ENCODE data around the gene CETN1.

Gene CETN1

DNA sequence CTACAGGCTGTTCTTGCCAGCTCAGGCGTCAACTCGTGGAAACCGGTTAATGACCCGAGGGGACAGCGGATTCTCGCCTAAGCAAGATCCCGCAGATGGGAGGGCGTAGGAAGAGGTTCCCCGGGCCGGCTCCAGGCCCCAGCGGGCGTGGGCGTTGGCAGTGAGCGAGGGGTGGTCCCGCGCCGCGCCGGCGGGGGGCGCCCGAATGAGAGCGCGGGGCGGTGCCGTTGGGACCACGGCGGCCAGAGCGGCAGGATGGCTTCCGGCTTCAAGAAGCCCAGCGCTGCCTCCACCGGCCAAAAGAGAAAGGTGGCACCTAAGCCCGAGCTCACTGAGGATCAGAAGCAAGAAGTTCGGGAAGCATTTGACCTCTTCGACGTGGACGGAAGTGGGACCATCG is at the start of gene CETN1:
Gene CETN1, plus strand, starts transcription at position 227 of the 400 bp plus-strand sequence. Its CDS starts 29 bp downstream, at position 256.
- DNase-seq (ENCODE audit: low read depth in 2 of 2): no peak

DNA sequence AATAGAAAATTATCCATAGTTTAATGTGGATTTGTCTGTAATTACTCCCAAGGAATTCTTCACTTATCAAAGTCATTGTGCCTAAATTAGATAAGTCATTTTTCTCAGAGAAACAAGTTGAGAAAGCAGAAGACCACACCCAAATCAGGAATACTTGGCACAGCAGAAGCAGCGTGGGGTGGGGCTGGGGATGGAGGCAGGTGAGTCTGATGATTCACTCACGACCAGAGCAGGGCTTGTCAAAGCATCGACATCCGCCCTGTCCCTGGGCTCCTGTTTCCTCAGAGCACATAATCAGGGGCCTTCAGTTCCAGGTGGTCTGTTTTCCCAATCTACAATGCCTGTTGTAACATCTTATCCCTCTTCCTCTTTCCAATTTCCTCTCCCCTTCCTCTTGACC is 48.2 kb upstream of the CETN1 start:
- no peak for DNase-seq (ENCODE audit: low read depth in 2 of 2)

DNA sequence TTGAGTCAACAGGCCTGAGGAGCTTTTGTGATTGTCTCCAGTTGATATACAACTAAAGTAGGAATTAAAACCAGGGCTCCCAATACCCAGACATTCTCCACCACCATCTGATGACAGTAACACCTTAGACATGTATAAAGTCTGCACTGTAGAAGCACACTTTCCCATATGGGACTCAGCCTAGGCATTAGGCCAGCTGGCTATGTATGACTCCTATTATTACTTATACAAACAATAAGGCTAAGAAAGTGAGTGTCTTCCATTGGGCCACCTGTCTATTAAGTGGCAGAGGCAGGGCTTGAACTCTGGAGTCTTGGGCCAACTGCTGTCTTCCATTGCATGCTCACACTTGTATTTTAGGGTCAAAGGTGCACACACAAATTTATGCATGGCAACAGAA is 47.5 kb upstream of the CETN1 start:
- DNase-seq (ENCODE audit: low read depth in 2 of 2): no peak

DNA sequence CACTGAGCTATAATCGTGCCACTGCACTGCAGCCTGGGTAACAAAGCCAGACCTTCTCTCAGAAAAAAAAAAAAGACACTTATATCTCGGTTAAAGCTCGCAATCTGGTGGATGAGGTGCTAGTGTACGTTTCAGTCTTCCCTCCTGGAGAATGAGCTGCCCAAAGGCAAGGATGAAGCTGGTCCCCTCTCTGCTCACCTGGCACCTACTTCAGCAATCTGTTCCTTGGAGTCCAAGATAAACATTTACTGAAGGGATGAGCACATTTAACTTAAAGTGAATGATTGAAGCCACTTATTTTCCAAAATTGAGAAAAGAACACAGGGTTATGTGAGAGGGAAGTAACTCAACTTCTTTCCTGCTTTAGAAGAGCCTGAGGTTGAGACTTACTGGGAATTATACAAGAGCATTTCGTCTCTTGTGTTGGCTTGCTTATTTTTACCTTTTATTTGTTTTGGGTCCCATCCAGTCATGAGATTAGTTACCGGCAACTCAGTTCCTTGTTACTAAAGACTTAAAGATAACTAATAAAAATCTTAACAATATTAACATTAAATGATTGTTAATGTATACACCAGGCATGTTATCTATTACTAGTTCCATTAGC is 46.1 kb upstream of the CETN1 start:
- DNase-seq (ENCODE audit: low read depth in 2 of 2): no peak

DNA sequence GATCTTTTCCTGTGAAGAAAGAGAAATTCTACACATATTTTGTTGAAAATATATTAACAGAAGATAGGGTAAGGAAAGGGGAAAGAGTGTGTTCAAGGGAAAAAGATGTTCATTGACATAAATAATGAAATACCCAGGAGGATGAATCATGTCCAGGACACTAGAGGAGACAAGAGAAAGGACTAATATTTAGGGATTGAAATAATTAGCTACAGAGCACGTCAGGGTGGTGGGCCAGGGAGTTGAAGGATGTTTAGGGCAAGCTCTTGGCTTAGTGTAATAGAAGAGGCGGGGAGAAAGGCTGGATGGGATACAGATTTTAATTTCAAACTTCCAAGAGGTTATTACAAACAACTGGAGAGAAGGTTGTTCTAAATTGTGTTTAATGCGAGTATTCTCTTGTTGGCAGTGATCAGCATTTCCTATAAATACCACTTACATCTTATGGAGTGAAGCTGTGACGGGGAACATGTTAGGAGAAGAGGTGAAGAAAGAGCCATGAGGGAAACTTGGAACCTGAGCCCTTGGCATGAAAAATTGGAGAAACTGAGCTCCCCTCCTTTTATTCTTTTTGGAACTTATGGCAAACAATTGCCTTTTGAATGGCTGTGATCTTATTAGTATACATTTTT is 36.6 kb upstream of the CETN1 start:
- no peak for DNase-seq (ENCODE audit: low read depth in 2 of 2)

DNA sequence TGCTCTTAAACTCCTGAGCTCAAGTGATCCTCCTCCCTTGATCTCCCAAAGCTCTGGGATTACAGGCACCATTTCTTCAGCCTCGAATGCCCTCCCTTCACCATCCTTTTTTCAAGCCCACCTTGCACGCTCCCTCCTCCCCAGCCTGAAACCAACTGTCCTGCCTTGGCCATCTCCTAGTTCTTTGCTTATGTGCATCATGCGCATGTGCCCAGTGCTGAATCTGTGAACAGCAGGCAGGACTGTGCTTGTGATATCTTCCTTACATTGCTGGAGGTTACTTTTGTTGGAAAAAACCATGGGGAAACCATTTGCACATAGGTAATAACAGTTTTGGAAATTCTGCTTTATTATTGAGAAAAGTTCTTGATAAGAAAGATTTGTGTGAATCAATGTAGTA is 30.2 kb upstream of the CETN1 start:
- DNase-seq (ENCODE audit: low read depth in 2 of 2): no peak

DNA sequence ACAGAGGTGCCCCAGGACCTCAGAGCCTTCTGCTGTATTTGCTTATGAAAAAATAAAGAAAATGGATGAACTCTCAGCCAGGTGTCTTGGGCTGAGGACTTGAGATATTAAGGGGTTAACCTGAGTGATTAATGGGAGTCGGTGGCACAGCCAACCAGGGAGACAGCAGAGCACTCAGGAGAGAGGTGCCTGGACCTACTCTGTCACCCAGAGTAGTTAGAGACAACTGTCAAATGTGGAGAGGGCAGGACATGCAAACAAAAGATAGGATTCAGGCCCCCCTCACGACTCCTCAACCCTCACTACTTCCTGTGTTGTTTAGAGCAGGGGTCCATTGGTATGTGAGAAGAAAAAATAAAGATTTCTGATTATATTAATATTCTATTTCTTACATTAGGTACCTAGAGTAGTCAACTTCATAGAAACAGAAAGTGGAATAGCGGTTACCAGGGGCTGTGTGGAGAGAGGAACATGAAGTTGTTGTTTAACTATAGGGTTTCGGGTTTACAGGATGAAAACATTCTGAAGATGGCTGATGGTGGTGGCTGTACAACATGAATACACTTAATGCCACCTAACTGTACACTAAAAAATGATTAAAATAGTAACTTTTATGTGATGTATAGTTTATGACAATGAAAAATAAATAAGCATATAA is 28.6 kb upstream of the CETN1 start:
- no peak for DNase-seq (ENCODE audit: low read depth in 2 of 2)

DNA sequence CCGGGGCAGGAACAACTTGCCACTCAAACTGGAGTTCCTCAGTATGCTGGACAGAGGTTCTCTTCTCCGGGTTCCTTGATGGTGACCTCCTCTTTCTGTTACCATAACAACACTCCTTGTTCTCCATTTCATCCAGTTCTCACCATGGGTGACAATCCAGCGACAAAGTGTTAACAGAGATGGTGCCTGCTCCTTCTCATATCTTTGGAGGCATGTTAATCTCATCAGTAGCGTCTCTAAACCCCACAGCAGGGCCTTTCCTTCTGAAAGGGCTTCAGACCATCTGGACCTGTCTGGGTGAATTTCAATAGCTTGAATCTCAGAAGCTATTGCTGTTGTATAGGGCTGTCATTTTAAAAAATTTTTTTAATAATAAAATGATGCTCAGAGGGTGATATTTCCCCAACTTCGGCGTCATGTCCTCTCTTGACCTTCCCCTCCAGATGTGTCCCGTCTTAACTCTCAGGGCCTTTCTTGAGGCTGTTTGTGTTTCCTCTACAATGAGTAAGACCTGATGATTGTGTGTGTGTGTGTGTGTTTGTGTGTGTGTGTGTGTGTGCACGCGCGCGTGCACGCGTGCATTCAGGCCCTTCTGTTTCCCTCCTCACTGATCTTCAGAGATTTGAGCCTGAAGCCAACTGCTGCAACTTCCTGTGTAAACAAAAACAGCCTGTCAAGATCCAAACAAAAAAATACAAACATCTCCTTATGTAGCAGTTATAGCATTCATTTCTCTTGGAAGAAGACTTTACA is 24.3 kb upstream of the CETN1 start:
- DNase-seq (ENCODE audit: low read depth in 2 of 2): no peak

DNA sequence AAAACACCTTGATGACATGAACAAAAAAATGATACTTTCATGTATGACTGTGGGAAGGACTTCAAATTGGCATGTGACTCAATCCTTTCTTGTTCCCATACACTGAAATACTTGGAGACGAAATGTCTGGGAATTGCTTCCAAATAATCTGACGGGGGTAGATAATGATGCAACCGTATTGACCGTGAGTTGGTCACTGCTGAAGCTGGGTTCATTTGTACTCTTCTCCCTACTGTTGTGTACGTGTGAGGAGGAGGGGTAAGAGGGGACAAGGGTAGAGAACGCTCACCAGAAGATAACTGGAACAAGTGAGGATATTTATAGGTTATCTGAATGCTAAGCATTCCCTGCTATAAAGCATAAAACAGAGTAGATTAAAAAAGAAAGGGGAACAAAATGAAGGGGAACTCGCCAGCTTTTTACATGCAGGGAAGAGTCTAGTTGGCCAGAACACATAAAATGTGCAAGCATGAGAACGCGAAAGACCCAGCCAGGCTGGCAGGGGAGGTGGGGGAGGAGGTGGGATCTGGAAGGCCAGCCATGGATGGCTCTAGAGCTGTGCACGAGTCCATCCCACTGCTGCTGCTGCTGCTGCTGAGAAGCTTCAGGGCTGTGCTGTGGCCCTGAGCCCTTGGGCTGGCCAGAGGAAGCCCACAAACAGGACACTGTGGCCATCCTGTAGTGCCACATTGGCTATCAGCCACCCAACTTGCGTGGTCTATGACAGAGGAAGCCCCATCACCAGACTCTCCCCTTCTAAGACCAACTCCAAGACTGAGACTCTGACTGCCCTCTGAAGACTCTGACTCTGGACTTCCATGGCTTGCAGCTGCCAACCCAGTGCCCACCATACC is 15.2 kb upstream of the CETN1 start:
- DNase-seq (ENCODE audit: low read depth in 2 of 2): no peak

DNA sequence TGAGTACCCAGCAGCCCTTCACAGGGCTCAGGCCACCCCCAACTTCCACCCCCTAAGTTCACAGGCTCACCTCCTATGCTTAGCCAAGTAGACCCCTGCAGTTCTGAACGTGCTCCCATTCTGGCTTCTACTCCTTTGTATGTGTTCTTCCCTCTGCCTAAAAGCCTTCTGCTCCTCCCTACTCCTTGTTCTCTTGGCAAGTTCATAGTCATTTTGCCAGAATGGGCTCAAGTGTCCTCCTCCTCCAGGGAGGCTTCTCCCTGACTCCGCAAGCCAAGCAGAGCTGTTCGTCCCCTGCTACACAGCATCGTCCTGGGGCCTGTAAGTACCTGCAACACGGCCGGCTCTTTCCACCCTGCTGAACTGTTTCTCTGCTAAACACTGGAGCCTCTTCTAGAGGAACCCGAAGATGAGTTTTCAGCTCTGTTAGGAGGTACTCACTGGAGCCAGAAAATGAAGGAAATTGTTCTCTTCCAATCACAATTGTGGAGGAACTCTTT is 14.6 kb upstream of the CETN1 start:
- no peak for DNase-seq (ENCODE audit: low read depth in 2 of 2)

DNA sequence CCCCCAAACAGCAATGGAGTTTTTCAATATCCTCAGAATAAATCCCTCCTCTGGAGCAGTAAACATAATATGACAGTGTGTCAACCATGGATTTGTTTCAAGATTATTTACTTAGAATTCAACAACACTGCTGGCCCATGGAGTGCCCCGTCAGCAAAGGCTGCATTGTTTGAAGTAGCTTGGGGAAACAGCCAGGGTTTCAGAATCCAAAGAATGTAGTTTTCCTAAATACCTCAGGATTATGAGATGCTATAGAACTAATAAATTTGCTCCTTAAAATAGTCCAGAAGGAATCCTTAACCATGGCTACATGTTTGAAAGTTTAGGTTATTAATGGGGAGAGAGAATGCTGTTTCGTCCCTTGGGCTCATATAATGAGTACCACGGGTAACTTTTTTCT is 13.1 kb upstream of the CETN1 start:
- no peak for DNase-seq (ENCODE audit: low read depth in 2 of 2)

DNA sequence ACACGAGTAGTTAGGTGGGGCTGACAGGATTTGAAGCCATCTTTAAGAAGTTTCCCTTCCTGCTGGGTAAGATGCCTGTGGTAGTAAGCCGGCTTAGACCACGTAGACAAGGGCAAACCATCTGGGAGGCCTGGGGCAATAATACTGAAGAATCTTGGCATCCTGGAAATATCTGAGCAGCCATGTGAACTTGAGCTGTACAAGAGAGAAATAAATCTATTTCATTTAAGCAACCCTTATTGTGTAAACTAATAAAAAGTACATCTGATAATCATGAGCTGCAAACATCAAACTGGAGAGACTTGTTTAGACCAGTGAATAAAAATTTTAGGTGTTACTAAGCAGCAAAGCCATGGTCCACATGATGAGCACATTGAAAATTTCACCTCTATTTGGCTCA is 11.4 kb upstream of the CETN1 start:
- no peak for DNase-seq (ENCODE audit: low read depth in 2 of 2)

DNA sequence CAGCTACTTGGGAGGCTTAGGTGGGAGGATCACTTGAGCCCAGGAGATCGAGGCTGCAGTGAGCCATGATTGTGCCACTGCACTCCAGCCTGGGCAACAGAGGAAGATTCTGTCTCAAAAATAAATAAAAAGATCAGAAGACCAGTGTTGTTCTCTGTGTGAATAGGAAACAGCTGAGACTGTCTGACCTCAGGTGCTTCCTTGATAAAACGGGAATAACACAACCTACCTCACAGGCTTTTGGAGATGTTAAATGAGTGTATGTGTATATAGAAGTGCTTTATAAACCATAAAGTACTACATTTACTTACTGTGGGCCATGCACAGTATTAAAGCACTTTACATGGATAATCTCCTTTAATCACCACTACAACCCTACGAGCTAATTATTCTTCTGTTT is 9.9 kb upstream of the CETN1 start:
- DNase-seq (ENCODE audit: low read depth in 2 of 2): no peak

DNA sequence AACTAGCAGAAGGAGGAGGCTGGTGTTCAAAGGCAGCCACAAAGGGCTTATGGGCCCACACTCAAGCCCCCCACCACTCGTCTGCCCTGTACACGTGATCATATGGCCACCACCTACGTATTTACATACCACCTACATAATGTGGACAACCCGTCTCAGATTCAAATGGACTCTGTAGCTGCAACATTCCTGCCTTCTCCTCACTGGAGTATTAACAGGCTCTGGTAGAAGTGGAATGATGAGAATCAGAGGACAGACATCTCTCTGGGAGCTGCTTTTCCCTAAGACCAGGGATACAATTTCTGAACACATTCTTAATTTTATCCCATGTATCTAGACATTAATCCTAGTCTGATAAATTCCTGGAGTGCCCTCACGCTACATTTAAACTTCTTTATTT is 9.5 kb upstream of the CETN1 start:
- DNase-seq (ENCODE audit: low read depth in 2 of 2): no peak

DNA sequence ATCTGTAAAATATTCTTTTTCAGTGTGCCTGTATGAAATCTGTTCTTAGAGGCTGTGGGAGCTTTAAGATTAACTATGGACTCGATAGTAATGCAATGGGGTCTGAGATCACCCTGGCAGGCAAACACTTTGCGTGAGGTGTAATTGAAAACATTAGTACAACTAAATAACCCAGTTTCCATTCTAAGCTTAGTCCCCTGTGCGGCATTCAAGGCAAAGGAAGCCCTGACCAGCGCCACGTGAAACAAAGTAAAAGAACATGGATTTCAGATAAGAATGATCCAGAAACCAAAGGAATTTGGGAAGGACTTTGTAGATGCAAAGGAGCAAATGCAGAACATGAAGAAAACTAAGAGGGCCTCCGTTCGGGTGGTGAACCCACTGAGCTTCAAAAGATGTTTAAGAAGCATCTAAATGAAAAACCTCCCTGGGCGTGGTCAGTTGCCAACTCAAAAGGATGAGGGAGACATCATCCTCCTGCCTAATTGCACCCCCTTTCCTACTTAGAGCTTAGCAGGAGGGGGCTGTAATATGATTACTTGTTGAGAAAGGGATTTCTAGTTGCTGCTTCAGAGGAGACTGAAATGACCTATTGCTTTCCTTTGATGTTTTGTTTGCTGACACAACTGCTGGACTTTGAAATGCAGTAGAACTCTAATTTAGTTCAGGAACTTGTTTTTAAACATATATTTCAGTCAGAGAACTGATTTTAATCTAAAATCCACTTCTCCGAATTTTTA is 7.9 kb upstream of the CETN1 start:
- DNase-seq (ENCODE audit: low read depth in 2 of 2): no peak

DNA sequence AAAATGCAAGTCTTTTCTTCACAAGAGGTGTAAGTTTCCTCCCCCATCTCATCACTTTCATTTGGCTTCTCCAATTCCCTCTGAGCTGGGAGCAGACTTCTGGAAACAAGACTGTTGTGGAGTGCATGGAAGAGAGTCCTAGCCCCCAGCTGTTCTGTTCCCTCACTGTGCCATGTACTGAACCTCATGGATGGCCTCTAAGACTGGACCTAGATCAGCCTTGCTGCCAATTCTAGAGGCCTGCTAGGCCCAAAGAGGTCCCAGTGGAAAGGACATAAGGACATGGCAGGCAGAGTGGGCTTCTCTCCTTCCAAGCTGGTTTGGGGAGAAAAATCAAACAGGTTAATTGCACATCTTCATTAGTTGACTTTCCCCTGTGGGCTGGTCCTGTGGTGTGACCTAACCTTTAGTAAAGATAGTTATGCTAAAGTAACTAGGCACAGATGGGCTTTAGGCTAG is 7.3 kb upstream of the CETN1 start:
- no peak for DNase-seq (ENCODE audit: low read depth in 2 of 2)

DNA sequence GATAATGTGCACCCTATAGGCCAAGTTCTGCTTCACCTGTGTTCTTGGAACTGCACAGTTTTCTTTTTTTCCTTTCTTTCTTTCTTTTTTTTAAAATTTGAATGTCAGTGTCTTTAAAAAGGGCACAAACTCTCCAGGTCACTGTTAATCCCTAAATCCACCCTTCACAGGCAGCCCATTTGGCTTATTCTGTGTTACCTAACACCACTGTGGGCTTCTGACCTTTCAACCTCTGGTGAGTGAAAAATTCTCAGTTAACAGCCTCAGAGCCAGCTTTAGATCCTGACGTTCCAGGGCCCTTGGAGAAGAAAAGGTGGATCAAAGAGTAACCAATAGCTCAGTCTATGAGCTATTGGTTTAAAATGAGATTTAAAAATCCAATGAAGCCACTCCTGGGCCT is 6.8 kb upstream of the CETN1 start:
- DNase-seq (ENCODE audit: low read depth in 2 of 2): no peak

DNA sequence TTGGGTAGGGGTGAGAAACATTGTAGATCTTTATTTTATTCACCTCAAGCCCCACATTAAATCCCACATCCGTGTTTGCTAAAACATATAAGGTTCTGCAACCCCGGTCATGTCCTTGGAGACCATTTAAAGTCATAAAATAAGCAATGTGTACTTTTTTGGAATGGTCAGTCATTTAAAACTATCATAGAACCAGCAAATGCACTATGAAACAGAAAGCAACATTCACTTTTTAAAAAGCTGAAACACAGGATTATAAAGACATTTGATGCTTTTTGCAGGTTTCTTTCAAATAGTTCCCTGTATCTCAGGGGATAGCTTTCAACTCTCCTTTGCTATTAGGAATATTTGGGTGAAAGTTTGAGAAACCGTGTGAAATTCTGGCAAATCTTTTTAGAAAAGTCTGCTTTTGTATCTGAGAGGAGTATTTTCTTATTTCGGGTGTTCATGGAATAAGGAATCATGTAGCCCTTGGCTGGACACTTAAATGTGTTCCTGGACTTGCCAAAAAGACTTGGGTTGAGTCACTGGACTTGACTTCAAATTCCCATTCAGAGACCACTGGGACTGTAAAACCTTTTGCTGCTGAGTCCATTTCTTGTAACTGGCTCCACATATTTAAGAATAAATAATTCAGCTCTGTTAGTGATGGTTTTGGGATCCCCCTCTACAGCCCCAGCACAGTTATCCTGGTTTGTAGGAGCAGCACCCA is 5.9 kb upstream of the CETN1 start:
- no peak for DNase-seq (ENCODE audit: low read depth in 2 of 2)

DNA sequence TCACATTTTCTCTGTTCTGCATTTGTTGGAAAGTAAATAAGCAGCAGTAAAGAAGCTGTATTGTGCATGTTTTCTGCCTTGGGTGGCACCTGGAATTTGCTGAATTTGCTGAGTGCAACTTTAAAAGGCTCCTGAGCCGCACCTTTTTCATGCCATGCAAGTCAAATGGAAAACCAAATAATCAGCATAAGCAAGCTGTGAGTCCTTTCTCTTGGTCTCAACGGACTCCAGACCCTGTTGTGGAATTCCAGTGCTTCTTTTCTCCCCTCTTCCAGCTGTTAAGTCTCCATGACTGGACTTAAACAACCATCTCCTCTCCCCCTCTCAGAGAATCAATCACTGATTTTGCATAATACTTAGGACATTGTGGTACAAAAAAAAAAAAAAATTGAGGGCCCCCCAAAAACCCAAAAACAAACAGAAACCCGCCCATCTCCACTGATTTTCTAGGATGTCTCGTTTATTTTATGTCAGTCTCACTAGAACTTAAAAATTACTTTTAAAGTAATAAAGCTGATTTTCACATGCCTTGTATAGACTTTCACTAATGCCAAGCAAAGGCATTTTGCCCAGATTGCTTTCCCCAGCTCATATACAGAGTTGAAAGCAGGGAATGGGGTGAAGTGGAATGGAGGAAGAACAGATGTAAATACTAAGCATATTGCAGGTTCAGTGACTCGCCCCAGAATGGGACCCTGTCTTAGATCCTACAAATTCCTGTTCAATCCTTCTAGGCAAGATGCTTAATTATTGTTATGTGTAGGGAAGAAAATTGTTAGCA is 5.1 kb upstream of the CETN1 start:
- no peak for DNase-seq (ENCODE audit: low read depth in 2 of 2)
